HepG2 (cell line): ENCODE measurements around the gene FXYD5. TPM values are rescaled to one million over a fixed set of nuclear protein-coding genes. Genes with fewer than 3 reads are reported as not detected.

ENCODE experiments used
- ARID5B ChIP-seq: IDR thresholded peaks from 2 replicates; pipeline ENCODE4 v1.4.0; 2020; ENCODE audit warnings: mild to moderate bottlenecking, missing genetic modification reagents
- ARNTL ChIP-seq: sonication (generic); formaldehyde crosslinking; IDR thresholded peaks from 2 replicates; pipeline ENCODE4 v1.4.0; 2020; ENCODE audit warnings: mild to moderate bottlenecking, missing genetic modification reagents
- ATF6 ChIP-seq: sonication (generic); formaldehyde crosslinking; conservative IDR thresholded peaks from 2 replicates; pipeline ENCODE4 v1.4.0; 2020; ENCODE audit warnings: missing genetic modification reagents
- DMAP1 ChIP-seq: IDR thresholded peaks from 2 replicates; pipeline ENCODE4 v1.6.1; 2016
- EZH2 ChIP-seq: conservative IDR thresholded peaks from 2 replicates; pipeline ENCODE4 v1.6.1; 2012; ENCODE audit warnings: mild to moderate bottlenecking, low read depth, low read length, moderate library complexity
- IRF2 ChIP-seq: IDR thresholded peaks from 2 replicates; pipeline ENCODE4 v1.6.1; 2018; ENCODE audit warnings: missing genetic modification reagents, missing compliant biosample characterization
- MYNN ChIP-seq: sonication (generic); formaldehyde crosslinking; IDR thresholded peaks from 2 replicates; pipeline ENCODE4 v1.4.0; 2020; ENCODE audit warnings: mild to moderate bottlenecking, low read depth, missing genetic modification reagents
- PHF8 ChIP-seq: sonication (generic); formaldehyde crosslinking; IDR thresholded peaks from 2 replicates; pipeline ENCODE4 v1.5.0; 2020; ENCODE audit warnings: missing genetic modification reagents
- PREB ChIP-seq: sonication (generic); formaldehyde crosslinking; IDR thresholded peaks from 2 replicates; pipeline ENCODE4 v1.4.0; 2020; ENCODE audit warnings: missing genetic modification reagents
- PRPF4 ChIP-seq: fragments of 200-400 bp; formaldehyde crosslinking; IDR thresholded peaks from 2 replicates; pipeline ENCODE4 v1.6.1; 2016; ENCODE audit warnings: low read length, low read depth; ENCODE audit not compliant: poor library complexity, severe bottlenecking
- SALL1 ChIP-seq: sonication (generic); formaldehyde crosslinking; IDR thresholded peaks from 2 replicates; pipeline ENCODE4 v1.8.0; 2022; ENCODE audit warnings: mild to moderate bottlenecking, missing genetic modification reagents
- SP1 ChIP-seq, 2 experiments: fragments of 450-650 bp in 1 of 2; sonication (generic) in 1 of 2; formaldehyde crosslinking in 1 of 2; IDR thresholded peaks; 2 replicates each; pipeline versions ENCODE4 v1.4.0 to v1.6.1; 2016 to 2020; ENCODE audit warnings: missing genetic modification reagents in 1 of 2
- TBX2 ChIP-seq: sonication (generic); formaldehyde crosslinking; IDR thresholded peaks from 2 replicates; pipeline ENCODE4 v1.5.0; 2020; ENCODE audit warnings: missing genetic modification reagents, mild to moderate bottlenecking, borderline replicate concordance
- TGIF2 ChIP-seq: IDR thresholded peaks from 2 replicates; pipeline ENCODE4 v1.6.1; 2016; ENCODE audit warnings: control low read depth, missing compliant biosample characterization
- ZBTB33 ChIP-seq: sonication (generic); formaldehyde crosslinking; IDR thresholded peaks from 2 replicates; pipeline ENCODE4 v1.4.0; 2020; ENCODE audit warnings: missing genetic modification reagents
- ZNF337 ChIP-seq: sonication (generic); formaldehyde crosslinking; IDR thresholded peaks from 2 replicates; pipeline ENCODE4 v1.5.1; 2020; ENCODE audit warnings: missing genetic modification reagents, low read depth, mild to moderate bottlenecking, borderline replicate concordance
- ZNF354B ChIP-seq: sonication (generic); formaldehyde crosslinking; IDR thresholded peaks from 2 replicates; pipeline ENCODE4 v1.8.0; 2022; ENCODE audit warnings: mild to moderate bottlenecking, missing genetic modification reagents
- ZNF383 ChIP-seq: sonication (generic); formaldehyde crosslinking; IDR thresholded peaks from 2 replicates; pipeline ENCODE4 v1.4.0; 2020; ENCODE audit warnings: missing genetic modification reagents, mild to moderate bottlenecking, borderline replicate concordance
- ZNF530 ChIP-seq: sonication (generic); formaldehyde crosslinking; IDR thresholded peaks from 2 replicates; pipeline ENCODE4 v1.5.0; 2020; ENCODE audit warnings: low read depth, mild to moderate bottlenecking, missing genetic modification reagents
- ZNF614 ChIP-seq: IDR thresholded peaks from 2 replicates; pipeline ENCODE4 v1.6.1; 2018; ENCODE audit warnings: missing biosample characterization, missing genetic modification reagents, inconsistent platforms, borderline replicate concordance
- ZNF775 ChIP-seq: sonication (generic); formaldehyde crosslinking; IDR thresholded peaks from 2 replicates; pipeline ENCODE4 v1.4.0; 2020; ENCODE audit warnings: missing genetic modification reagents, mild to moderate bottlenecking, moderate library complexity, borderline replicate concordance
- polyA plus RNA-seq, 8 experiments: library from polyadenylated mRNA; depleted of rRNA in 3 of 8; stranded (reverse) in 7 of 8; unstranded in 1 of 8; fragments of >200 nt; fragmentation: Illumina TruSeq in 4 of 8; extraction: Trizol in 4 of 8; gene quantifications; 2 replicates each; pipeline versions ENCODE4 v1.2.1 to v1.2.3, GENCODE V29; 2011 to 2016; ENCODE audit warnings: low read depth in 4 of 8, missing spikeins in 1 of 8, mixed read lengths in 1 of 8; ENCODE audit not compliant: insufficient read depth in 1 of 8
- total RNA-seq, 5 experiments: library from RNA; depleted of rRNA; stranded (reverse); fragments of >200 nt; fragmentation: Illumina TruSeq; extraction: Trizol; gene quantifications; 2 replicates each; pipeline ENCODE4 v1.2.3, GENCODE V29; 2016; ENCODE audit warnings: low read depth in 1 of 5

Gene FXYD5
- total and polyA plus RNA-seq, 2 of the 13 experiments (the other 11 are each of a cell fraction or from before 2014, with no cell fraction given): 0.65 TPM; not detected in 1

GRCh38 chr19:35135389-35135909, 19.1 kb upstream of the FXYD5 start (continued):
- TF ChIP-seq ZNF530 (no peak), EZH2 (no peak), ARNTL (CRISPR knock-in tag) (0 out of 2 replicates have a peak, but pooled peaks have one; percentile 43), ZNF337 (CRISPR knock-in tag) (no peak), ZNF614 (0 out of 2 replicates have a peak, but pooled peaks have one; percentile 42), ZBTB33 (CRISPR knock-in tag) (0 out of 2 replicates have a peak, but pooled peaks have one; percentile 42), ATF6 (CRISPR knock-in tag) (0 out of 2 replicates have a peak, but pooled peaks have one; percentile 71), MYNN (CRISPR knock-in tag) (no peak), PRPF4 (no peak), ARID5B (CRISPR knock-in tag) (peak; percentile 56), PHF8 (CRISPR knock-in tag) (no peak), SP1 (IDR thresholded peaks at IDR 0.05) (no peak), SP1 (CRISPR knock-in tag; IDR thresholded peaks at IDR 0.05) (0 out of 2 replicates have a peak, but pooled peaks have one; percentile 26), ZNF354B (CRISPR knock-in tag) (no peak), TBX2 (CRISPR knock-in tag) (peak; percentile 46; the same call in 1 of the 2 replicates), PREB (no peak), ZNF775 (CRISPR knock-in tag) (no peak), TGIF2 (CRISPR knock-in tag) (peak; percentile 55; the same call in 1 of the 2 replicates), DMAP1 (CRISPR knock-in tag) (no peak), SALL1 (CRISPR knock-in tag) (peak; percentile 90), IRF2 (CRISPR knock-in tag) (peak; percentile 71), ZNF383 (CRISPR knock-in tag) (no peak)
